ENCODE data around the gene ENTHD1.

ENTHD1 gene

GRCh38 chr22:39894554-39895092 lies 1.1 kb upstream of the ENTHD1 start:
- TF ChIP-seq MAX (IDR thresholded peaks at IDR 0.05) (no peak), NFIC (IDR thresholded peaks at IDR 0.05) (no peak), TEAD4 (IDR thresholded peaks at IDR 0.05) (no peak), FOXM1 (IDR thresholded peaks at IDR 0.05; ENCODE audit: borderline replicate concordance, low read depth) (no peak), EGR1 (IDR thresholded peaks at IDR 0.05) (no peak), CREB1 (IDR thresholded peaks at IDR 0.05; ENCODE audit: low read depth) (no peak), YY1 (IDR thresholded peaks at IDR 0.05; ENCODE audit: low read depth) (no peak), REST (IDR thresholded peaks at IDR 0.05; ENCODE audit: low read depth) (no peak), RAD21 (IDR thresholded peaks at IDR 0.05; ENCODE audit: low read depth) (no peak), ZBTB7A (IDR thresholded peaks at IDR 0.05; ENCODE audit: low read depth) (no peak), TCF12 (IDR thresholded peaks at IDR 0.05; ENCODE audit: low read depth) (no peak), TAF1 (IDR thresholded peaks at IDR 0.05; ENCODE audit: low read depth) (no peak), USF1 (IDR thresholded peaks at IDR 0.05) (no peak), EP300 (IDR thresholded peaks at IDR 0.05; ENCODE audit: borderline replicate concordance) (no peak), CEBPB (IDR thresholded peaks at IDR 0.05) (no peak)

- TF ChIP-seq TCF12 (IDR thresholded peaks at IDR 0.05; ENCODE audit: low read depth) = no peak
- TF ChIP-seq MAX (IDR thresholded peaks at IDR 0.05) = no peak
- TF ChIP-seq EP300 (IDR thresholded peaks at IDR 0.05; ENCODE audit: borderline replicate concordance) = no peak
- no peak for TF ChIP-seq NFIC (IDR thresholded peaks at IDR 0.05)
- TF ChIP-seq TEAD4 (IDR thresholded peaks at IDR 0.05) = no peak
- no peak for TF ChIP-seq EGR1 (IDR thresholded peaks at IDR 0.05)
- no peak for TF ChIP-seq REST (IDR thresholded peaks at IDR 0.05; ENCODE audit: low read depth)
- no peak for TF ChIP-seq RAD21 (IDR thresholded peaks at IDR 0.05; ENCODE audit: low read depth)
- no peak for TF ChIP-seq CREB1 (IDR thresholded peaks at IDR 0.05; ENCODE audit: low read depth)
- TF ChIP-seq FOXM1 (IDR thresholded peaks at IDR 0.05; ENCODE audit: borderline replicate concordance, low read depth) = no peak
- no peak for TF ChIP-seq CEBPB (IDR thresholded peaks at IDR 0.05)
- TF ChIP-seq TAF1 (IDR thresholded peaks at IDR 0.05; ENCODE audit: low read depth) = no peak
- no peak for TF ChIP-seq YY1 (IDR thresholded peaks at IDR 0.05; ENCODE audit: low read depth)
- TF ChIP-seq ZBTB7A (IDR thresholded peaks at IDR 0.05; ENCODE audit: low read depth) = no peak
- no peak for TF ChIP-seq USF1 (IDR thresholded peaks at IDR 0.05)
Measured at GRCh38 chr22:39883057-39883456, 10.5 kb downstream of the ENTHD1 start.

- TF ChIP-seq YY1 (IDR thresholded peaks at IDR 0.05; ENCODE audit: low read depth) (no peak), CREB1 (IDR thresholded peaks at IDR 0.05; ENCODE audit: low read depth) (no peak), FOXM1 (IDR thresholded peaks at IDR 0.05; ENCODE audit: borderline replicate concordance, low read depth) (no peak), CEBPB (IDR thresholded peaks at IDR 0.05) (no peak), EP300 (IDR thresholded peaks at IDR 0.05; ENCODE audit: borderline replicate concordance) (no peak), TAF1 (IDR thresholded peaks at IDR 0.05; ENCODE audit: low read depth) (no peak), EGR1 (IDR thresholded peaks at IDR 0.05) (no peak), ZBTB7A (IDR thresholded peaks at IDR 0.05; ENCODE audit: low read depth) (no peak)
Measured at GRCh38 chr22:39880722-39881121, 12.8 kb downstream of the ENTHD1 start.

- TF ChIP-seq TEAD4 (IDR thresholded peaks at IDR 0.05) = no peak
- TF ChIP-seq MAX (IDR thresholded peaks at IDR 0.05) = no peak
- TF ChIP-seq EGR1 (IDR thresholded peaks at IDR 0.05) = no peak
- no peak for TF ChIP-seq ZBTB7A (IDR thresholded peaks at IDR 0.05; ENCODE audit: low read depth)
- TF ChIP-seq REST (IDR thresholded peaks at IDR 0.05; ENCODE audit: low read depth) = no peak
- no peak for TF ChIP-seq USF1 (IDR thresholded peaks at IDR 0.05)
Measured at GRCh38 chr22:39877079-39877845, 16.3 kb downstream of the ENTHD1 start.
